BLaER1 (cell line): ENCODE results near the gene CEP131.
A peak's percentile ranks its signal among the peaks of the same experiment; 100 is the strongest.

Experiments
- H3K27ac ChIP-seq: shearing (Covaris generic); formaldehyde crosslinking; 2 replicates; pipeline ENCODE4 v1.8.1; 2022
- H3K27me3 ChIP-seq: shearing (Covaris generic); formaldehyde crosslinking; 2 replicates; pipeline ENCODE4 v1.8.1; 2022
- H3K36me3 ChIP-seq: shearing (Covaris generic); formaldehyde crosslinking; 2 replicates; pipeline ENCODE4 v1.8.1; 2022
- H3K4me1 ChIP-seq: shearing (Covaris generic); formaldehyde crosslinking; 2 replicates; pipeline ENCODE4 v1.8.1; 2022
- H3K4me2 ChIP-seq: shearing (Covaris generic); formaldehyde crosslinking; 2 replicates; pipeline ENCODE4 v1.8.1; 2022
- H3K4me3 ChIP-seq: shearing (Covaris generic); formaldehyde crosslinking; 2 replicates; pipeline ENCODE4 v1.8.1; 2022
- H3K9ac ChIP-seq: shearing (Covaris generic); formaldehyde crosslinking; 2 replicates; pipeline ENCODE4 v1.8.1; 2022
- H3K9me3 ChIP-seq: shearing (Covaris generic); formaldehyde crosslinking; 2 replicates; pipeline ENCODE4 v1.8.1; 2022
- H4K20me1 ChIP-seq: shearing (Covaris generic); formaldehyde crosslinking; 2 replicates; pipeline ENCODE4 v1.8.1; 2022
- Cebpa-rat ChIP-seq: shearing (Covaris generic); IDR thresholded peaks from 2 replicates; pipeline ENCODE4 v1.8.1; 2022

Gene CEP131

DNA sequence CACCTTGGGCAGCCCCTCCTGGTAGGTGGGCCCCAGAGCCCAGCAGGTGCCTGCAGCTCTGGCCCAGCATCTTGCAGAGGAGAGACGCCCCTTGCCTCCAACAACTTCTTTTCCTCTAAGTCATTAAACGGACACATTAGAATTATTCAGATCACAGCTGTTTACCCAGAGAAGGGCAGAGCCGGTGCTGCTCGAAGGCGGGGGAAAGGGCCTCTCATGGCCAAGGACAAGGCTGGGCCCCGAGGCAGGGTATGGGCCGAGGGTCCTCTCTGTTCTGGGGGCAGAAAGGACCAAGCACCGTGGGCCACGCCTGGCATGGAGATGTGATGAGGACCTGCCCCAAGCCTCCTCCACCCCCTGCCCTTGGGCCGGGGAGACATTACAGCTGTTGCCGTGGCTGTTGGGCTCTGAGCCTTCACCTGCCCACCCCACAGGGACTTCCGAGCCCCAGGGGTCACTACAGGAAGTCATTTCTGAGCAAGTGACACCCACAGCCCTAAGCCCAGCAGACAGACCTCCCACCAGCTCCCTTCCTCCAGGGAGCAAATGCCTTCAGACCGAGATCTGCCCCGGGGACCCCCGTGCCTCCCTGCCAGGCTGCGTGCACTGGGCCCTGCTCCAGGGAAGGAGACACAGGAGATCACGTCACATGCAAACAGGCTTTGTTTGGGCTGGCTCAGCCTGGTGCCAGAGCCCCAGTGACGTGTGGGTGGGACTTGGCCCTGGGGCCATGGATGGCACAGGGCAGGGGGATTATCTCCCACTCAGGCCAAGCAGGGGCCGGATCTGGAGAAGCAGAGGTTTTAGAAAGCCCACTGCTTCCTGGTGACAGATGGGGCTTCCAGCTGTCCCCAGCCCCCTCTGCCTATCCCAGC lies 58.2 kb downstream of the CEP131 start:
- Histone ChIP-seq H4K20me1 (peaks cover 19% of the 10 kb centered on the region), H3K4me3 (peak overlapping the region; percentile 64), H3K9me3 (no peaks in the 10 kb centered on the region), H3K36me3 (no peaks in the 10 kb centered on the region), H3K9ac (0 out of 2 replicates have a peak overlapping the region, but pooled peaks have one; percentile 12), H3K4me1 (peaks cover 89% of the 10 kb centered on the region), H3K27me3 (peaks cover 74% of the 10 kb centered on the region), H3K27ac (peak overlapping the region; percentile 14), H3K4me2 (peak overlapping the region; percentile 90)
- no peak for TF ChIP-seq Cebpa-rat

DNA sequence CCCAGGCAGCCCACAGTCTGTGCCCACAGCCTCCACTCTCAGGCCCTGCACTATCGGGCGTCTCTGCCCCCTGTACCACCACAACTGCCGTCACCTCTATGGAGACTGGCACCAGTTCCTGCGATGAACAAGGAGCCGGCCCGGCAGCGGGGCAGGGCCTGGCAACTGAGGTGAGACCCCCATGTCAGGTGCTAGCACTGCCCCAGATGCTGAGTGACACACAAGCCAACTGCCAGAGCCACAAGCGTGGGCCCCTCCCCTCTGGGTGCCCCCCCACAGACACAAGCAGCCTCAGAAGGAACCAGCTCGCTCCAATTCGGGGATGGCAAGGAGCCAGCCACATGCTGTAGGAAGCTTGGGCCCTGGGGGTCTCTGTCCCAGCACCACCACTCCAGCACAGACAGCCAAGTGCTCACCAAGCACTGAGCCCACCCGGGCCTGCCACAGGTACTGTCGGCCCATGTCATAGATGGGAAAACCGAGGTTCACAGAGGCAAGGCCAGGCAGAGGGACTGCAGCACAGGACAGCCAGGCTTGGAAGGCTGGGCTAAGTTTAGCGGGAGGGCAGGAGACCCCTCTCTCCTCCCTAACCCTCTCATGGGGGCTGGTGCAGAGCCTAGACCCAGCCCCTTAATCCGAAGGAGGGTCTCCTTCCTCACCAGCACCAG lies 58.9 kb downstream of the CEP131 start:
- Histone ChIP-seq H3K36me3 (no peaks in the 10 kb centered on the region), H3K9ac (no peak overlapping the region), H3K27ac (peak overlapping the region; percentile 11; the same call in 1 of the 2 replicates)

DNA sequence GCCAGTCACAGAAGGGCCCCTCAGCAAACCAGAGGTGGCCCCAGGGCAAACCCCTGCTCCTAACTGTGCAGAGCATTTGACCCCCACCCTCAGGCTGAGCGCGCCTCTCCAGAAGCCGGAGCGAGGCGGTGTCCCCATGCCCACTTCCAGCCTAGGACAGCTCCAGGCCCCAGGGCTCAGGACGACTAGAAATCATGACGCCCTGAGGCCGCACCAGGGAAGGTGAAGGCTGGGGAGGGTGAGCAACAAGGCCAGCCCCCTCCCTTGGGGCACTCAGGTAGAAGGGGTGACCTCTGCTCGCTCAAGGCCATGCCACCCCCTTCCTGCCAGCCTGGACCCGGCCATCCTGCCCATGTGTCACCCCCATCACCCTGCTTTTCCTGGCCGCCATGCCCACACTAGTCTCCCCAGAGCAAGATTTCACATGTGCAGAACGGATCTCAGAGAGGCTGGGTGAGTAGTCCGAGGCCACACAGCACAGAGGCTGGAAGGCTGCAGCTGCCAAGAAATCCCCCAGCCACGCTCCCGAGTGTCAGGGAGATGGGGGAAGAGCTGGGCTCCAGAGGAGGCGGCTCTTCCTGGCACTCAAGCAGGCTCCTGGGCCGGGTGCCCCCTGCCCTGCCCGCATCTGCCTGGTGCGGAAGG lies 59.6 kb downstream of the CEP131 start:
- no peak overlapping the region for H3K27ac ChIP-seq
- no peak for TF ChIP-seq Cebpa-rat
- no peak overlapping the region for H3K4me3 ChIP-seq
- H3K9ac ChIP-seq: no peak overlapping the region
- H3K4me1 ChIP-seq: peaks cover 80% of the 10 kb centered on the region
- no peaks in the 10 kb centered on the region for H3K36me3 ChIP-seq
- H3K4me2 ChIP-seq: peak overlapping the region; percentile 90; the same call in 1 of the 2 replicates
- H3K27me3 ChIP-seq: peaks cover 77% of the 10 kb centered on the region
- H3K9me3 ChIP-seq: no peaks in the 10 kb centered on the region
- peaks cover 19% of the 10 kb centered on the region for H4K20me1 ChIP-seq

More for the DNA sequence above, 58.9 kb downstream of the CEP131 start:
- Histone ChIP-seq H3K4me3 (no peak overlapping the region), H3K4me2 (peak overlapping the region; percentile 90), H3K27me3 (peaks cover 77% of the 10 kb centered on the region), H3K9me3 (no peaks in the 10 kb centered on the region), H3K4me1 (peaks cover 87% of the 10 kb centered on the region), H4K20me1 (peaks cover 19% of the 10 kb centered on the region)
- TF ChIP-seq Cebpa-rat: no peak

DNA sequence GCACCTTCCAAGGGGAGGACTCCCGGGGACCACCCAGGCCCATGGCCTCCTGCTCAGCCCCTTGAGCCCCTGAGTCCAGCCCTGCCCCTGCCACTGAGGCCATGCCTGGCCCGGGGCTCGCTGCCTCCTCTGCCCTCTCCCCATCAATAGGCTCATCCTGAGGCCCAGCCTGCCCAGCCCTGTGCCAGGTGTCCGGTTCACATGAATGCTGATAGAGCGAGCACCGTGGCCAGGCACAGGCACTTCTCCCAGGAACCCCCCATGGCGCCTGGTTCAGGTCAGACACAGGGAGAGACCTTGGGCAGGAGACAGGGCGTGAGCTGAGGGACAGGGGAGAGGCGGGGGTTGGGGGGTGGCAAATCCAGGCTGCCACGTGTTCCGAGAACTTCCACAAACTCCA lies 60.3 kb downstream of the CEP131 start:
- no peak overlapping the region for H3K9ac ChIP-seq
- H3K27me3 ChIP-seq: peaks cover 72% of the 10 kb centered on the region
- peaks cover 19% of the 10 kb centered on the region for H4K20me1 ChIP-seq
- no peak for TF ChIP-seq Cebpa-rat
- peaks cover 73% of the 10 kb centered on the region for H3K4me1 ChIP-seq
- no peaks in the 10 kb centered on the region for H3K9me3 ChIP-seq
- H3K4me3 ChIP-seq: no peak overlapping the region
- H3K4me2 ChIP-seq: peak overlapping the region; percentile 89
- no peak overlapping the region for H3K27ac ChIP-seq
- no peaks in the 10 kb centered on the region for H3K36me3 ChIP-seq

DNA sequence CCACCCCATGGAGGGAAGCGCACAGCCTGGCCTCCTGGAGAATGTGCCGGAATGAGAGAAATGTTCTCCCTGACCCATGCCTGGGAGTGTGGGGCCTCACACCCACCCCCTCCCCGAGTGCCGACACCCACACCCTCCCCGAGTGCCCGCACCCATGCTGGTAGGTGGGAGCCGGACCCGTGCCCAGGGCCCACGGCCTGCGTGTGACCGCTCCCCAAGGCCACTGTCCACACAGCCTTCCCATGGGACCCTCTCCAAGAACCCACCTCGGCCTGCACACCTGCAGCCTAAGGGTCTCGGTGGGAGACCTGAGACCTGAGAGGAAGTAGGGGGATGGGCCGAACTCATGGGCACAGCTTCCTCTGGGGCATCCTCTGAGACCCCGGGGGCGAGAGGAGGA lies 60.8 kb downstream of the CEP131 start:
- Histone ChIP-seq H3K27ac (no peak overlapping the region), H4K20me1 (peaks cover 19% of the 10 kb centered on the region), H3K36me3 (no peaks in the 10 kb centered on the region), H3K4me2 (peak overlapping the region; percentile 89), H3K4me1 (peaks cover 68% of the 10 kb centered on the region), H3K27me3 (peaks cover 67% of the 10 kb centered on the region), H3K9me3 (no peaks in the 10 kb centered on the region), H3K4me3 (no peak overlapping the region), H3K9ac (no peak overlapping the region)
- no peak for TF ChIP-seq Cebpa-rat

DNA sequence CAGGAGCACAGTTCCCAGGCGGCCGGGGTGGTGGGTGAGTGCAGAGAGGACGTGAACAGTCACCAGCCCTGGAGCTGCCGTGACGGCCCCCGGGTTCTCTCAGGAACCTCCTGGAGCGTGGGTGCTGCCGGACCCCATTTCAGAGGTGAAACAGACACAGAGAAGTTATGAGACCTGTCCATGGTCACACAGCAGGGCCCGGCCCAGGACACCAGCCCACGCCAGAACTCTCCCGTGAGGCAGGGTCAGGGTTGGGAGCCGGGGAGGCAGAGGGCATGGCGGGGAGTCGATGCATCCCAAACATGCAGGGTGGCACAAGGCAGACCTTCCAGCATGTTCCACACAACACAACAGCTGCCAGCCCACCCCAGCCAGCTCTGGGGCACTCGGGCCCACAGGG lies 61.2 kb downstream of the CEP131 start:
- H3K27ac ChIP-seq: no peak overlapping the region
- peaks cover 64% of the 10 kb centered on the region for H3K4me1 ChIP-seq
- no peaks in the 10 kb centered on the region for H3K36me3 ChIP-seq
- no peak overlapping the region for H3K4me3 ChIP-seq
- H3K9ac ChIP-seq: no peak overlapping the region
- H3K4me2 ChIP-seq: peak overlapping the region; percentile 89
- TF ChIP-seq Cebpa-rat: no peak
- no peaks in the 10 kb centered on the region for H3K9me3 ChIP-seq
- H4K20me1 ChIP-seq: peaks cover 19% of the 10 kb centered on the region
- H3K27me3 ChIP-seq: peaks cover 62% of the 10 kb centered on the region

DNA sequence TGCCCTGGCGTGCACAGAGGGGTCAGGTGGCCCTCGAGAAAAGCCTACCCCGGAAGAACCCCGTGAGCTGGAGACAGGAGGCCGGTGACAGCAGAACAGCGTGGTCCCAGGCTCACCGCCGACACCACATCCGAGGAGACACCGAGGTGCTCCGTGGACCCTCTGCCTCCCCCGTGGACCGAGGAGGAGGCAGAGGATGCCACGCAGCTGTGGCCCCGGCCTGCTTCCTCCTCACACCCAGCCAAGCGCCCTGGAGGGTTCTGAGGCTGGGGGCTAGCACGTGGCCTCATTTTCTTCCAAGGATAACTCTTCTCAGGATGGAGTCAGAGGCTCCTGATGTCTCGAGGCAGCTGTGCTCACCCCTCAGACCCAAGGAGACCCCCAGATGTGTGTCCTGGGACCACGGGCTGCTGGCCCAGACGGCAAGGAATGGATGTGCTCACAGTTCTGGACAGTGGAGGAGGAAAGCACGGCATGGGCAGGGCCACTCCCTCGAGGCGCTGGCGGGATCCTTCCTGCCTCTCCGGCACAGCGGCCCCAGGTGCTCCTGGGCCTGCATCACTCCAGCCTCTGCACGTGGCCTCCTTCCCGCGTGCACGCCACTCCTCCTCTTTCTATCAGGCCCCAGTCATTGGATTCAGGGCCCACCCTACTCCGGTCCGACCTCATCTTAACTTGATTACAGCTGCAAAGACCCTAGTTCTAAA lies 61.9 kb downstream of the CEP131 start:
- Histone ChIP-seq H3K9ac (peak overlapping the region; percentile 48; the same call in 1 of the 2 replicates), H3K4me3 (peak overlapping the region; percentile 36; the same call in 1 of the 2 replicates), H4K20me1 (peaks cover 19% of the 10 kb centered on the region), H3K4me2 (peak overlapping the region; percentile 89), H3K27ac (no peak overlapping the region; the same call in 1 of the 2 replicates), H3K4me1 (peaks cover 62% of the 10 kb centered on the region), H3K27me3 (peaks cover 59% of the 10 kb centered on the region), H3K9me3 (no peaks in the 10 kb centered on the region), H3K36me3 (no peaks in the 10 kb centered on the region)
- no peak for TF ChIP-seq Cebpa-rat

DNA sequence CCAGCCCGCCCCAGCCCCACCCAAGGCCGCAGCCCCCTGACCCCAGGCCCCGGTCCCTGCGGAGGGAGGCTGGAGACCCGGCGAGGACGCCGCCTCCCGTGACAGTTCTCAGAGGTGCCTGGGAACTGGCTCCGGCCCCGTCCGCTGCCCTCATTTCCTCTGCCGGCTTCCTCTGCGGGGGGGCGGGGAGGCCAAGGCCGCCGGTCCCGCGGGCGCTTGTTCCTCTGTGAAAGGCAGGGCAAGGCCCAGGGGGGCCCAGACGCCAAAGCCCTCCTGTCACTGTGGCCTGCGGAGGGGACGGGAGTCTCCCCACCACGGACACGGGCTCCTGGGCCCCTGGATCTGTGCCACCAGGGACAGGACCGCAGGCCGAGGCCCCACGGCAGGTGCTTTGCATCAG lies 62.5 kb downstream of the CEP131 start:
- Histone ChIP-seq H4K20me1 (peaks cover 14% of the 10 kb centered on the region), H3K4me3 (peak overlapping the region; percentile 36; the same call in 1 of the 2 replicates), H3K36me3 (no peaks in the 10 kb centered on the region), H3K4me2 (peak overlapping the region; percentile 89), H3K4me1 (peaks cover 56% of the 10 kb centered on the region), H3K27ac (peak overlapping the region; percentile 49; the same call in 1 of the 2 replicates), H3K27me3 (peaks cover 53% of the 10 kb centered on the region), H3K9ac (peak overlapping the region; percentile 48; the same call in 1 of the 2 replicates), H3K9me3 (no peaks in the 10 kb centered on the region)
- no peak for TF ChIP-seq Cebpa-rat

DNA sequence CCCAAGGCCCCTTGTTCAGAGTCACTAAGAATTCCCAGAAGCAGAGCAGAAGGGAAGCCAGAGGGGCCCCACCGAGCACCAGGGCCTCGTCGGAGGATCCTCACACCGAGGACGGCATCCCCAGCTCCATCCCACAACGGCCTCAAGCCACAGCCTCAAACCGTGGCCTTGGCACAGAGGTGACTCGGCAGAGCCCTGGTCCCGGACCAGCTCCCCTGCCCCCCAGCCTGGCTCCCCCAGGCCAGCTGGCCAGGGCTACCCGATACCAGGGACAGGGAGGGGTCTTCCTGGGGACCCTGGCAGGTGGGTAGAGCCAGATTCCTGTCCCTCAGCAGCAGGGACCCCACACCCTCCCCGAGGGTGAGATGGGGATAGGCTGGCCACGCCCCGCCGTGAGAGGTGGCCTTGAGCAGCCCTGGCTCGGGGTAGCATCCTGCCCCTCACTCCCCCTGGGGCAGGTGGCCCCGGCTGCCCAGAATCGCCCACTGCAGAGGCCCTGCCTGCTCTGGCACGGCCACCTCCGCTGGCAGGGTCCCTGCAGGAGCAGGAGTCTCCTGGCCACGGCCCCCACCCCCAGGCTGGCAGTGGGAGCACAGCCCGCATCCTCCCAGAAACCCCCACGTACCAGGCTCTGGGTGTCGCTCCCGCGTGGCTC lies 63.0 kb downstream of the CEP131 start:
- Histone ChIP-seq H3K4me2 (peak overlapping the region; percentile 89), H3K27me3 (peaks cover 47% of the 10 kb centered on the region), H4K20me1 (peaks cover 9% of the 10 kb centered on the region), H3K27ac (no peak overlapping the region), H3K9me3 (no peaks in the 10 kb centered on the region), H3K4me3 (no peak overlapping the region), H3K9ac (no peak overlapping the region), H3K36me3 (no peaks in the 10 kb centered on the region), H3K4me1 (peaks cover 50% of the 10 kb centered on the region)
- no peak for TF ChIP-seq Cebpa-rat
